Chondrocyte (in vitro differentiated cells): ENCODE data around the gene KIFC3. TPM values are rescaled to one million over a fixed set of nuclear protein-coding genes. Genes with fewer than 3 reads are reported as not detected.
A peak's percentile ranks its signal among the peaks of the same experiment; 100 is the strongest.
"Not testable (repeated sequence)": the region's sequence is repeated elsewhere in the genome, so short reads cannot be mapped to it uniquely, and the experiment has no call there.

Experiments
- DNase-seq: peaks from one replicate; pipeline ENCODE4 v3.0.0; 2021; ENCODE audit warnings: mixed read lengths, low spot score
- H3K27ac Mint-ChIP-seq: one replicate; pipeline ENCODE4 v1.8.0; 2021; ENCODE audit warnings: mild to moderate bottlenecking, moderate library complexity, mixed read lengths; ENCODE audit not compliant: unreplicated experiment
- H3K27me3 Mint-ChIP-seq: 2 replicates; pipeline ENCODE4 v1.8.0; 2021; ENCODE audit warnings: low read depth, mixed read lengths
- H3K36me3 Mint-ChIP-seq: 2 replicates; pipeline ENCODE4 v1.8.0; 2021; ENCODE audit warnings: low read depth, mixed read lengths
- H3K4me1 Mint-ChIP-seq: 2 replicates; pipeline ENCODE4 v1.8.0; 2021; ENCODE audit warnings: low read depth, mild to moderate bottlenecking, mixed read lengths
- H3K4me3 Mint-ChIP-seq: one replicate; pipeline ENCODE4 v1.8.0; 2021; ENCODE audit warnings: mild to moderate bottlenecking, moderate library complexity, mixed read lengths; ENCODE audit not compliant: unreplicated experiment
- H3K9me3 Mint-ChIP-seq: 2 replicates; pipeline ENCODE4 v1.8.0; 2021; ENCODE audit warnings: low read depth, mixed read lengths
- total RNA-seq: library from RNA; stranded (reverse); gene quantifications from 3 replicates; pipeline ENCODE4 v1.2.1, GENCODE V29; 2021
- TF ChIP-seq, protein P1 (sequence below): fragments of 200-600 bp; sonication (generic); IDR thresholded peaks from 2 replicates; pipeline ENCODE4 v1.5.0; 2021; ENCODE audit warnings: antibody characterized with exemption, mild to moderate bottlenecking, moderate library complexity

KIFC3 gene
- total RNA-seq, 1 donor from 2014 or later: 75.6 TPM

GRCh38 chr16:57730771-57731730 lies 71.2 kb downstream of the KIFC3 start:
- Mint-ChIP-seq H3K9me3 (peaks cover 4% of the 10 kb centered on the region), H3K27ac (no peak overlapping the region), H3K4me3 (no peak overlapping the region), H3K36me3 (no peaks in the 10 kb centered on the region), H3K27me3 (no peaks in the 10 kb centered on the region), H3K4me1 (peaks cover 10% of the 10 kb centered on the region)
- DNase-seq: peak; percentile 42
- TF ChIP-seq, protein P1, sequence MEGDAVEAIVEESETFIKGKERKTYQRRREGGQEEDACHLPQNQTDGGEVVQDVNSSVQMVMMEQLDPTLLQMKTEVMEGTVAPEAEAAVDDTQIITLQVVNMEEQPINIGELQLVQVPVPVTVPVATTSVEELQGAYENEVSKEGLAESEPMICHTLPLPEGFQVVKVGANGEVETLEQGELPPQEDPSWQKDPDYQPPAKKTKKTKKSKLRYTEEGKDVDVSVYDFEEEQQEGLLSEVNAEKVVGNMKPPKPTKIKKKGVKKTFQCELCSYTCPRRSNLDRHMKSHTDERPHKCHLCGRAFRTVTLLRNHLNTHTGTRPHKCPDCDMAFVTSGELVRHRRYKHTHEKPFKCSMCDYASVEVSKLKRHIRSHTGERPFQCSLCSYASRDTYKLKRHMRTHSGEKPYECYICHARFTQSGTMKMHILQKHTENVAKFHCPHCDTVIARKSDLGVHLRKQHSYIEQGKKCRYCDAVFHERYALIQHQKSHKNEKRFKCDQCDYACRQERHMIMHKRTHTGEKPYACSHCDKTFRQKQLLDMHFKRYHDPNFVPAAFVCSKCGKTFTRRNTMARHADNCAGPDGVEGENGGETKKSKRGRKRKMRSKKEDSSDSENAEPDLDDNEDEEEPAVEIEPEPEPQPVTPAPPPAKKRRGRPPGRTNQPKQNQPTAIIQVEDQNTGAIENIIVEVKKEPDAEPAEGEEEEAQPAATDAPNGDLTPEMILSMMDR: no peak

- H3K36me3 Mint-ChIP-seq, H3K4me3 Mint-ChIP-seq, H3K4me1 Mint-ChIP-seq, H3K27me3 Mint-ChIP-seq, H3K27ac Mint-ChIP-seq, H3K9me3 Mint-ChIP-seq: not testable (repeated sequence)
- DNase-seq: peak; percentile 28
Measured at GRCh38 chr16:57729852-57730251, 72.4 kb downstream of the KIFC3 start.

DNA sequence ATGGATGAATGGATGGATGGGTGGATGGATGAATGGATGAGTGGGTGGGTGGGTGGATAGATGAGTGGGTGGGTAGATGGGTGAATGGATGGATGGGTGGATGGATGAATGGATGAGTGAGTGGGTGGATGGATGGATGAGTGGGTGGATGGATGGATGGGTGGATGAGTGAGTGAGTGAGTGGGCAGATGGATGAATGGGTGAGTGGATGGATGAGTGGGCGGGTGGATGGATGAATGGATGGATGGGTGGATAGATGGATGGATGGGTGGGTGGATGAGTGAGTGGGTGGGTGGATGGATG lies 73.2 kb downstream of the KIFC3 start:
- Mint-ChIP-seq H3K9me3 (peaks cover 4% of the 10 kb centered on the region), H3K4me1 (no peaks in the 10 kb centered on the region), H3K27ac (no peak overlapping the region), H3K4me3 (no peak overlapping the region), H3K36me3 (no peaks in the 10 kb centered on the region), H3K27me3 (no peaks in the 10 kb centered on the region)
- TF ChIP-seq, protein P1: no peak
- peak; percentile 17 for DNase-seq

- H3K4me1 Mint-ChIP-seq: no peaks in the 10 kb centered on the region
- TF ChIP-seq, protein P1: no peak
- DNase-seq: peak; percentile 73
- H3K27me3 Mint-ChIP-seq: no peaks in the 10 kb centered on the region
- H3K27ac Mint-ChIP-seq: no peak overlapping the region
- H3K36me3 Mint-ChIP-seq: no peaks in the 10 kb centered on the region
- no peak overlapping the region for H3K4me3 Mint-ChIP-seq
- peaks cover 4% of the 10 kb centered on the region for H3K9me3 Mint-ChIP-seq
Measured at GRCh38 chr16:57728336-57729181, 73.7 kb downstream of the KIFC3 start.

DNA sequence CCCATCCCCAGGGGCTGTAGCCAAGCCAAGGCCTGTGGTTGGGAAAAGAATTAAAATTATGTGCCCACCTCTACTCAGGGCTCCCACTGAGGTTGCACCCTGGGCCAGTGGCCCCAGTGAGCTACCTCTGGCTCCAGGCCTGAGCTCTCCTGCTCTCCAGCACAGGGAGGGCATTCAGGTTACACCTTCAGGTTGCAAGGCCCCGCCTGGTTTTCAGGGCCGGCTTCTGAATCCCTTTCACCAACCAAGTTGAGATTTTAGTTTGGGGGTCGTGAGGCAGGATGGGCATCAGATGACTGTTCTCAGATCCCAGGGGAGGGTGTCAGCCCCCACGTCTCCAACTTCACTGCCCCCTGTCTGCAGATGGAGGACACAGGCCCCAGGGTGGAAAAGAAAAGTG lies 74.7 kb downstream of the KIFC3 start:
- Mint-ChIP-seq H3K27me3 (no peaks in the 10 kb centered on the region), H3K4me1 (no peaks in the 10 kb centered on the region), H3K9me3 (no peaks in the 10 kb centered on the region), H3K27ac (no peak overlapping the region), H3K4me3 (no peak overlapping the region), H3K36me3 (no peaks in the 10 kb centered on the region)
- peak; percentile 61 for DNase-seq
- TF ChIP-seq, protein P1: peak; percentile 26
